GM21717 (cell line): ENCODE data around the gene IGSF5.
"Not testable (repeated sequence)": the region's sequence is repeated elsewhere in the genome, so short reads cannot be mapped to it uniquely, and the experiment has no call there.

Experiments
- ATAC-seq: cut with Tn5 transposase; IDR thresholded peaks from one replicate; pipeline ENCODE4 v1.9.1; 2021; ENCODE audit warnings: mild to moderate bottlenecking, moderate library complexity; ENCODE audit not compliant: unreplicated experiment

IGSF5 gene

DNA sequence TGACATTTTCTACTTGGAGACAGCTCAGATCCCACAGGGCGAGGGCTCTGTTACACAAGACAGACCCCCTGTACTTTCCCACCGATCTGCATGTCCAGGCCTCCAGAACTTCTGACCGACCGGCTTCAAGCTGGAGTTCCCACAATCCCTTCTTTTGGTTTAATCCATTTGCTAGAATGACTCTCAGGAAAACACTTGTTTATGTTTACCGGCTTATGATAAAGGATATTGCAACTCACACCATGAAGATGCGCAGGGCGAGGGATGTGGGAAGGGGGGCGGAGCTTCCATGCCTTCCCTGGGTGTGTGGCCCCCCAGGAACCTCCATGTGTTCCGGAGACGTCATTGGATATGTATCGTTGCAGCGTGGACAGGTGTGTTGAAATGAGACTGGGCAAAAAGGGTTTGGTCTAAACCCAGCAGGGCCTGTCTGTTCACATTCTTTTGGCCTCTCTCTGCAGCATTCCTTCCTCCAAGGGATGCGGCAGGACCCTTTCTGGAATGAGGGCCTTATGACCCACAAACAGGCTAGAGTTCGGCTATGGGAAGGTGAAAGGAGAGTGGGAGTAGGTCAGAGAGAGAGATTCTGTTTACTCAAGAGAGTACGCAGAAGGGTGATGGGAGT is 7.5 kb upstream of the IGSF5 start:
- no peak for ATAC-seq

DNA sequence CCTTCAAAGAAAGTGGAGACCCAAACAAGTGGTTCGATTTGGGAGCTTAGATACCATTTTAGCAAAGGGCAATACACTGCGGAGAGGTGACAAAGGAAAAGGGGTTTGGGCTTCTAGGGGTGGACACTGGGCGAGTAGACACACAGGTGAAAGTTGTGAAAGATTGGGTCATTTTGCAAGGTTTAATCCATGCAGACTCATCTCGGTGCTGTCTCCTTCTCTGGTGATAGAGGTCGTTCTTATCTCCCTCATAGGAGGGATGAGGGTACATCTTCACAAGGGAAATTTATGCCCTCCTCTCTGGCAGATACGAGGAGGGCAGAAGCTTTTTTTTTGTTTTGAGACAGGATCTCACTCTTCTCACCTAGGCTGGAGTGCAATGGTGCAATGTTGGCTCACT is 6.4 kb upstream of the IGSF5 start:
- ATAC-seq = no peak

GRCh38 chr21:39739531-39739930 is 5.5 kb upstream of the IGSF5 start:
- not testable (repeated sequence) for ATAC-seq

DNA sequence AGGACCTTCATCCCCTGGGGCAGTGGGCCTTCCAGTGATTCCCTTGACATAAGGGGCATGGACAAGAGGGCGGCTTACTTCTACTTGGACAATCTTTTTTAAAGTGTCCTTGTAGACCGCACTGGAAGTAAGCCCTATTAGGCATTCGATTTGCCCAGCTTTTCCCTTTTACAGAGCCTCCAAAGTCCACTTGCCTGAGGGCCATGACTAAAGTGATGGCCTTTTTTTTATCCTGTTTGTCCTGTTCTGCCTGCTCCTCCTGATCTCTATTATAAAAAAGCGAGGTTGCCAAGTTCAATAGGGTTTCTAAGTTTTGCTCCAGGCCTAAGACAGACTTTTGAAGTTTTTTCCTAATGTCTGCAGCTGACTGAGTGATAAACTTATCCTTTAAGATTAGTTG is 2.4 kb upstream of the IGSF5 start:
- not testable (repeated sequence) for ATAC-seq

GRCh38 chr21:39745332-39745731 is 349 bp downstream of the IGSF5 start:
- ATAC-seq = not testable (repeated sequence)

DNA sequence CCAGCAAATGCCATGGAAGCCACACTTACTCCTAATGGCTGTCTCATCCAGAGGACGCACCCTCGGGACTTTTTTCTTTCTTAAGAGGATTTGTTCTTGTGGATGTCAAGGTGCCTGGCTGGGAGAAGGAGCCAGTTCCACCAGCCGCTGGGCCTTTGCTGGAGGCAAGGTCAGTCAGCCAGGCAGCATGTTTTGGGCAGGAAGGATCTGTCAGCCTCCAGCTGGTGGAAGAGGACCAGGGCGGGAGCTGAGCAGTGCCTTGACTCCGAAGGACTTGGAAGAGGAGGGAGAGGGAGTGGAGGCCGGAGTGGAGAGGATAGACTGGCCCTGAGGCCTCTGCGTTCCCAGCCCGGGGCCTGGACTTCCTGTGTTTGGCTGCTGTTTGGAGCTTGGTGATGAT is 5.7 kb downstream of the IGSF5 start:
- ATAC-seq = no peak

GRCh38 chr21:39754811-39755210 is 9.8 kb downstream of the IGSF5 start:
- ATAC-seq = no peak

- no peak for ATAC-seq
These were observed 11.3 kb downstream of the IGSF5 start for GRCh38 chr21:39756285-39756684.

DNA sequence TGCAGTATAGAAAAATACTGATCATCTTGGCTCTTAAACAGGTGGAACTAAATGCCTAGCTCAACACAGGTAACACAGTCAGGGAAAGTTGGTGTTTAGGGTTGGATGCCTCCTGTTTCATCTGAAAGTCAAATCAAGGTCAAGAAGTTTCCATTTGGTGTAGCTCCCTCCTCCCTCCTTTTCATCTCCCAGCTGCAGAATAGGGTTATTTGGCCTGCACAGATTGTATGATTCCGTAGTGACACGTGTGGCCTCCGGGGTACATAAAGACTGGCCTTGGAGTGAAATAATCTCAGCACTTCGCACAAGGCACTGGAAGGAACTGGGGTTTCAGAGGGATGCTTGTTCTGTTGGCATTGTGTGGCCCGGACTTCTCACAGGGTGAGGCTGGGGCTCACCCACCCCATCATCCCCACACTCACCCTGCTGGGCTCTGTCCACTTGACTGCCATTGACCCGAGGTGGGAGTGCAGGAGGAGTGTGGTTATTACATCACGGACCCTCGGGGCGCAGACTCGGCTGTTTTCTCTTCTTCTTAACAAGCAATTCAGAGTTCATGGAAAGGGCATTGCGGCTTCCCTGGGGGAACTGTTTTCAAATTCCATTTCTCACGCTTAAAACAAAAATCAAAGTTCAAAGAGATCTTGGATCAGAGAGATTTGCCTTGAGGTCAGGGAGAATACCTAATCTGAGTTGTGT is 18.4 kb downstream of the IGSF5 start:
- ATAC-seq = no peak

DNA sequence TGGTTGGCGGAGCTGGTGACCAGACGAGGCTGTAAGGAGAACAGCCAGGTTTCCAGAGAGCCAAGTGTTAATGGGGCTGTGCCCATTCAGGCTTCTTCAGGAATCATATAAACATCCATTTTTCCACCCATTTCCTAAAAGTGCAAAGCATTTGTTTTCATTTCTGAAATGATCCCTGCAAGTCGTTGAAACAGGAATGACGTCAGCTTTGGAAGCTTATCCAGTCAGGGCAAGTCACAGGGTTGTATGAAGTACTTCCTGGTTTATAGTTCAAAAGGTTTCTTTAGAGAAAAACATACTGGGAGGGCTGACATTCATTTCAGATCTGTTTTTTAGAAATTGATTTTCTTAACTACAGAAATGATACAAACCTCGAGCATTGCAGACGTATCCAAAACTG is 29.2 kb downstream of the IGSF5 start:
- ATAC-seq = no peak

DNA sequence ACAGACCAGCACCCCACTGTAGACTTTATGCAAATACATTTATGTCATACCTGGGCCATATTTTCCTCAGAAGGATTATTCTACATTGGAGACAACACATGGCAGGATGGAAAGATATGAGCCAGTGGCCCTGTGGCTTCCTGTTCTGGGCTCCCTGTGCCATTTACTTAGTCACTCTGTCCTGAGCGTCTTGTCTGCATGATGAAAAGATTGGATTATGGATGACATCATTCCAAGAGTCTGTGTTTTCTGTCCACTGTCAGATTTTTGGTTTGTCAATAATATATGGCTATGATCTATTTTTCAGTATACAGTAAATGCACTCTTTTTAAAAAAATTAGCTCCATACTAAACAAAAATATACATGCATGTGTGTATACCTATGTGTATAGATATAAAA is 30.8 kb downstream of the IGSF5 start:
- ATAC-seq = no peak

GRCh38 chr21:39776589-39776988 is 31.6 kb downstream of the IGSF5 start:
- no peak for ATAC-seq

DNA sequence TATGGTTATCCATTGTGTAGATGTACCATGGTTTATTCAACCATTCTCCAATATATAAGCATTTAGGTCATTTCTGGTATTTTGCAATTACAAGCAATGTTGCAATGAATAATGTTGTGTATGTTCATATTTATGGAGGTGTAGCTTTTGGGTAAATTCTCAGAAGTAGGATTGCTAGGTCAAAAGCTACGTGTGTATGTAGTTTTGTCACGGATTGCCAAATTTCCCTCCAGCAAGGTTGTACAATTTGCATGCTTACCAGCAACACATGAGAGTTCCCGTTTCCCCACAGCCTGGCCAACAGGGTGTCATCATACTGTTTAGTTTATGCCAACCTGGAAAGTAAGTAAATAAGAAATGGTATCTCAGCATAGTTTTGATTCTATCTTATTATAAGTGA is 36.3 kb downstream of the IGSF5 start:
- no peak for ATAC-seq

- ATAC-seq = no peak
These were observed 43.4 kb downstream of the IGSF5 start for GRCh38 chr21:39788383-39788782.

- no peak for ATAC-seq
These were observed 51.5 kb downstream of the IGSF5 start for GRCh38 chr21:39796466-39796865.

GRCh38 chr21:39799178-39799577 is 54.2 kb downstream of the IGSF5 start:
- no peak for ATAC-seq

DNA sequence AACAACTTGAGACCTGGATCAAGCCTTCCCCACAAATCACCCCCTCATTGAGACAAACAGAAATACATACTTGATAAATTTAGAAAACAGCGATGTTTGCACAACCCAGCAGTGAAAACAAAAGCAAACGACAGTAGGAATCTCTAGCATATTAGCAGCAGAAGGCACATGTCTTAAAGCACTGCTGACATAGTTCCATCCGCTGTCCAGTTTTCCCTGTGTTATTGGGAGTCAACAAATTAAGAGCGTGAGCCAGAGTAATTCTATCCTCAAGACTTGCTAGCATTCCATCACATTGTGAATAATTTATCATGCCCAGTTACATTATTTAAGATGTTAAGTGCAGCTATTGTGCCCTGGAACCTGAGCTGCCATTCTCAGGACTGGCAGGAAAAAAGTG is 55.3 kb downstream of the IGSF5 start:
- ATAC-seq = no peak

DNA sequence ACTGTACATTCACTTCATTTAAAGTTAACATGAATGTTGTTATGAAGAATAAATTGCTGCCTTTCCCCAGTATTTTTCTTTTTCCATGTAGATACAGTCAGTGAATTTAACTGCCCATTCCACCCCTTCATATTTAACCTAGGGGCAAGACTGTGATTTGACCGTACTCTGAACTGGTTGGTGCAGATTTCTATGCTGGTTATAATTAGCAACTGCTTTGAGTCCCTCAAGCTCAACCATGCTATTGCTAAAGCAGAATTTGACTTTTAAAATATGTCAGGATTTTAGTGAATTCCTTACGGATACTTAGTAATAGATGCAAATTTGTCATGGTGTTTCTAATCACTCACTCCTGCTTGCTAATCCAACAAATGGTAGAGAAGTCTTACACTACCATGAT is 57.2 kb downstream of the IGSF5 start:
- no peak for ATAC-seq

- ATAC-seq = no peak
These were observed 58.4 kb downstream of the IGSF5 start for GRCh38 chr21:39803393-39803792.

DNA sequence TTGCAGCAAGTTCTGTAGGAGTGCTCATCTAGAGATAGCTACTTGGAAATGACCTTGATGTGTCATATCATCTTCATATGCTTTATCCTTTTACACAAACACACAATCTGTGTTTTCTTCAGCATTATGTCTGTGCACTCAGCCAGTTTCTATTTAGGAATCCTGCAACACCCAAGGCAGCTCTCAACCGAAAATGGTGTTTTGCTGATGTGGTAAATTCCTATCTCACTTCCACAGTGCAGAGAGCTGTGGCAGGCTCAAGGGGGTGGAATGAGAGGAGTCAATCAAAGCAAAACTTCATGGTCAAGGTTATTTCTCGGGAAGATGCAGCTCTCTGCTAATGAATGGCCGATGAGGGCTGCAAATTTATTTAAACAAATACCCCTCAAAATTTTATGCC is 59.3 kb downstream of the IGSF5 start:
- no peak for ATAC-seq

GRCh38 chr21:39805983-39806382 is 61.0 kb downstream of the IGSF5 start:
- ATAC-seq = no peak

GRCh38 chr21:39807738-39808137 is 62.8 kb downstream of the IGSF5 start:
- no peak for ATAC-seq

GRCh38 chr21:39809936-39810335 is 65.0 kb downstream of the IGSF5 start:
- ATAC-seq = no peak
